ENCODE measurements around the gene NDST1. TPM values are rescaled to one million over a fixed set of nuclear protein-coding genes. Genes with fewer than 3 reads are reported as not detected.

Gene NDST1
- total and polyA plus RNA-seq, 12 donors = 14.8 to 86.1 (median 58.5) TPM

DNA sequence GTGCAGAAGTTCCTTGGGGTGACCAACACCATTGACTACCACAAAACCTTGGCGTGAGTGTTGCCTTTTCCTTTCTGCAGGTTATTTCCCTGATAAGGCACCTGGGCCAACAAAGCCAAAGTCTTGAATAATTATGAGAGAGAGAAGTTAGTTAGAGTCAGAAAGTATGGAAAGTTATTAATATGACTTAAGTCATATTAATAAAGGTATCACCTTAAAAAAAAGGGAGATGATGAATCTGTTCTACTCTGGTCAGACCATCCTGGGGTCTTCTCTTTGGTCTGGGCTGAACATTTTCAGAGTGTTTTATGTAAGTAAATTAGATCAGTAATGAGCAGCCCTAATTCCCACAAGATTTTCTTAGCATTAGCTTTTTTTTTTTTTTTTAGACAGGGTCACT, 41.8 kb downstream of the NDST1 start:
- no peaks in the 10 kb centered on the region for H3K9me3 ChIP-seq
- DNase-seq (no peak), ATAC-seq (no peak)
- H3K27ac ChIP-seq = no peak overlapping the region
- peaks cover 5 to 100% (median 74%) of the 10 kb centered on the region in 9 donors for H3K36me3 ChIP-seq
- H3K27me3 ChIP-seq = no peaks in the 10 kb centered on the region
- intact Hi-C loops (cut with DNase I) = loop anchor here in 3 of 10 donors (5.0 to 10.0 kb wide), 4 partner anchors 65 to 295 kb away; partner anchors contain the start of gene IRGM (in 1 of the 3)
- no peak overlapping the region for H3K4me3 ChIP-seq
- TF ChIP-seq CTCF (IDR thresholded peaks at IDR 0.05) = no peak
- WGBS, 2 donors = 94 to 100% methylated on average over 1 of the region's 1 CpG
- peaks cover 0 to 8% (median 0%) of the 10 kb centered on the region in 9 donors for H3K4me1 ChIP-seq

DNA sequence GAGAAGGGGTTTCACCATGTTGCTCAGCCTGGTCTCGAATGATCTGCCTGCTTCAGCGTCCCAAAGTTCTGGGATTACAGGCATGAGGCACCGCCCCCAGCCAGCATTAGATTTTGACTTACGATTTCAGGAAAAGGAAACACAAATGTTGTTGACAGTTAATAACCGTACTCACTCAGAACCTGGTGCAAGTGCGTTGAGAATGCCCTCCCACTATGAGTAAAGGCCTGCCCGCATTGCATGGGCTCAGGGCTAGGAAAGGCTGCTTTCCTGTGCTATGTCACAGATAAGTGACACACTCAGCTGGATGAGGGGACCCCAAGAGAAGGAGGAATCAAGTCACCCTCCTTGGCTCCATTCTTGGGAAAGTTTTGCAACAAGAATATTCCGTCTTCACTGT, 42.4 kb downstream of the NDST1 start:
- no peak overlapping the region for H3K4me3 ChIP-seq
- 81 to 84% methylated on average over 8 of the region's 8 CpGs for WGBS, 2 donors
- H3K9me3 ChIP-seq = no peaks in the 10 kb centered on the region
- ATAC-seq = no peak
- no peak overlapping the region for H3K27ac ChIP-seq
- intact Hi-C loops (cut with DNase I) = loop anchor here in 1 of 10 donors (10.0 kb wide), 1 partner anchor 295 kb away; the partner anchor contains the start of gene IRGM
- DNase-seq = no peak
- TF ChIP-seq CTCF (IDR thresholded peaks at IDR 0.05) = no peak
- no peaks in the 10 kb centered on the region for H3K27me3 ChIP-seq
- peaks cover 6 to 100% (median 70%) of the 10 kb centered on the region in 9 donors for H3K36me3 ChIP-seq
- H3K4me1 ChIP-seq = peaks cover 0 to 4% (median 0%) of the 10 kb centered on the region in 9 donors

DNA sequence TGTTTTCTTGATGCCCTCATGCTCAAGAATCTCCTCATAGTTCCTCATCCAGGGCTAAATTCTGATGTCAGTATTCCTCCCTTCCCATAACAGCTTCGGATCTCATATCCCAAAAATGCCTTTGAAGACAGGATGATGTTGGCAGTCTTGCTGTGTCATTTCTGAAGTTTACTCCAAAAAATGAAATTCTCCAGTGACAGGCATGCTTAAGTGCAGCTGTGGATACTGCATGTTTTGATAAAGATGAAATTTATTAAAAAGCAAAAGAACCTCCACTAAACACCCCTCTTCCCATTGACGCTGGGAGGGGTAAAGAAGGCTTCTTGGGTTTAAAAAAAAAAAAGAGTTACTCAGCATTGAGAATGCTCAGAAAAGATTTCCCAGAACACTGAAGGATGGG, 43.1 kb downstream of the NDST1 start:
- DNase-seq = no peak
- WGBS, 2 donors = 78 to 83% methylated on average over 2 of the region's 2 CpGs
- no peaks in the 10 kb centered on the region for H3K9me3 ChIP-seq
- intact Hi-C loops (cut with DNase I) = loop anchor here in 1 of 10 donors (10.0 kb wide), 1 partner anchor 294 kb away; the partner anchor contains the start of gene IRGM
- H3K27ac ChIP-seq = no peak overlapping the region
- no peak for ATAC-seq
- peaks cover 0 to 4% (median 0%) of the 10 kb centered on the region in 9 donors for H3K4me1 ChIP-seq
- H3K27me3 ChIP-seq = no peaks in the 10 kb centered on the region
- H3K36me3 ChIP-seq = peaks cover 6 to 100% (median 66%) of the 10 kb centered on the region in 9 donors
- no peak for TF ChIP-seq CTCF (IDR thresholded peaks at IDR 0.05)
- no peak overlapping the region for H3K4me3 ChIP-seq

GRCh38 chr5:150553402-150553801, 45.5 kb downstream of the NDST1 start:
- no peaks in the 10 kb centered on the region for H3K27me3 ChIP-seq
- DNase-seq = no peak
- no peak for TF ChIP-seq CTCF (IDR thresholded peaks at IDR 0.05)
- 93% methylated on average over 17 of the region's 17 CpGs for WGBS, 2 donors
- H3K9me3 ChIP-seq = no peaks in the 10 kb centered on the region
- intact Hi-C loops (cut with DNase I) = loop anchor here in 1 of 10 donors (10.0 kb wide), 1 partner anchor 291 kb away; the partner anchor contains the start of gene IRGM
- peaks cover 0 to 12% (median 0%) of the 10 kb centered on the region in 9 donors for H3K4me1 ChIP-seq
- H3K36me3 ChIP-seq = peaks cover 5 to 92% (median 53%) of the 10 kb centered on the region in 9 donors
- H3K4me3 ChIP-seq = no peak overlapping the region
- no peak overlapping the region for H3K27ac ChIP-seq
- ATAC-seq = peak in 1 of 8 donors; percentile 4

Measured in heart right ventricle (tissue), 16 donors.